Fibroblast of peridontal ligament (primary cell): Measurements from ENCODE around the gene CHST2.

ENCODE experiments used
- DNase-seq: peaks from one replicate; pipeline ENCODE4 v3.0.0-alpha.2; 2010; ENCODE audit errors: extremely low read depth

Gene CHST2

DNA sequence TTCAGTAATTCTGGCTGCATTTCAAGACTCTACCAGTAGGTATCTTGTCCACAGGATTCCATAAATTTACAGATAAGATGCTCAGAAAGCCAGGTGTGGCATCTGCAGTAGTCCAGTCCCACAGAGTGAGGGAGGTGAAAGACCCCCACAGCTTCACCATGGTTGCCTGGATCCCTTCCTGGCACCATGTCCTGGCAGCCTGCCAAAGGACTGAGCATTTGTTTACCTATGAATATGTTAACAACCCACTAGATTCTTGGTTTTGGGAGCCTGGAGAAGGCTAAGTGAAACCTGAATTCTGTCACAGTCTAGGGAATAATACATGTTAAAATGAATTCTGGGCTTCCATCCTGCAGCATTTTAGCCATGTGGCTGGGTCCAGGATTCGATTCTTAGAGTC is 14.9 kb downstream of the CHST2 start:
- DNase-seq: no peak

GRCh38 chr3:143135150-143135549 is 15.6 kb downstream of the CHST2 start:
- DNase-seq: peak; percentile 95

GRCh38 chr3:143137435-143138036 is 18.0 kb downstream of the CHST2 start:
- DNase-seq: no peak

GRCh38 chr3:143138953-143139352 is 19.4 kb downstream of the CHST2 start:
- no peak for DNase-seq

DNA sequence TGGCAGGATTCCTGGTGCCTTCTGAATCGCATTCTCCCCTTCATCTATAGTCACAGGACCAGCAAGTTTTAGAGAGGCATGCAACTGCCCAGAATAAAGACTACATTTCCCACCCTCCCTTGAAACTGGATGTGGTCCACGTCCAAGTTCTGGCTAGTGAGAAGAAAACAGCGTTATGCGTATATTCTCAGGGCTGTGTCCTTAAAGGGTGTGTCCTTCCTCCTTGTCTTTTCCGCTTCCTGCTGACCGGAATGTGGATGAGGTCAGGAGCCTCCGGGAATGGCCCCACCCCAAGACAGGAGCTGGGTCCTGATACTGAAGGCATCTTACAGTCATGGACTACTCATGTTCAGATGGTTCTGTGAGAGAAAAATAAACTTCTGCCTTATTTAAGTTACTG is 20.2 kb downstream of the CHST2 start:
- DNase-seq: peak; percentile 64

GRCh38 chr3:143140550-143140949 is 21.0 kb downstream of the CHST2 start:
- DNase-seq: no peak

GRCh38 chr3:143142354-143142753 is 22.8 kb downstream of the CHST2 start:
- no peak for DNase-seq

DNA sequence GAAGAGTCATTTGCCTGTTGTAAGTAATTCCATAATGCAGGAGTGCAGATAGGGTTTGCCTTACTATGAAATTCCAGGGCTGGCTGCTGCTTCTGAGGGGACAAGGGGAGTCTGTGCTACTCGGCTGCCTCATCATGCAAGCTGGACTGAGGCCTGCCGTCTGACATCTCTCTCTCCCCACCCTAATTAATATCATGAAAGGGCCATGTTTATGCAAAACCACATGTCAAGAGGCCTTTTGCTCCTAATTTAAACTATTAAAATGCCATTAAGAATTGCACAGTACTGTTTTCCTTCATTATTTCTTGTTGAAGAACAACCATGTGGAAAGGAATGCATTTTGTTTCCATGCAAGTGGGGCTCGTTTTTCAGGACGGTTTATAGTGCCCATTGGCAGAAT is 26.3 kb downstream of the CHST2 start:
- no peak for DNase-seq

DNA sequence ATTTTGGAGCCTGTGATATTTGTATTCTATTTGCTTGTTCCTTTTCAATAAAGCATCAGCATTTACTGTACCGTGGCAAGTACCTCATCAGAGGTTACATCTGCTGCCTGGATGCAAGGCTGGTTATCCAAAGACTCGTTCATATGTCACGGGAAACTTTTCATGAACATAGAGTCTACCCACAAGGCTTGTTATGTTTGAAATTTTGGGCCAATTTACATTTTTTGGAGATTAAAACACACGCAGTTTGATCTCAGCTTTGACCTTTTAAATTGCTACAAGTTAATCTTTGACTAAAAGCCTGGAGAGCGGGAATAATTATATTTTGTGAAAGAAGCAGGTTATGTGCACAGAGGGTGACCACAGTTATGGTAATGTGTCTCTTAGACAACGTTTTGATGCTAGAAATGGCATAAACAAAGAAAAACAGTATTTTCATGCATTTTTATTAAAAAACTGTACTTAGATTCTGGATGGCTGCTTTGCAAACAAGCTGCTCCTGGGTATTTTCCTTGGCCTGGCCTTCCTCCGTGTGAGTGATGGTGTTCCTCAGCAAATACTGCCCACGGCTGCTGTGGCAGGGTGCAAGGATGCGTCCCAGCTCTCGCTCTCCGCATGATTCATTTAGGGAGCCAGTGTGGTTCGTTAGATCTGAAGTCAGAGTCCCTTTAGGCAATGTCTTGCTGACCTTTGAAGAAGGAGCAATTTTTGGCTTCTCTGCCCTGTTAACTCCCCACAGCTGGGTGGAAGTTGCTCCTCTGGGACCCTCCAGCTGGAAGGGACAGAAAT is 27.1 kb downstream of the CHST2 start:
- peak; percentile 84 for DNase-seq

GRCh38 chr3:143147707-143148106 is 28.1 kb downstream of the CHST2 start:
- no peak for DNase-seq

DNA sequence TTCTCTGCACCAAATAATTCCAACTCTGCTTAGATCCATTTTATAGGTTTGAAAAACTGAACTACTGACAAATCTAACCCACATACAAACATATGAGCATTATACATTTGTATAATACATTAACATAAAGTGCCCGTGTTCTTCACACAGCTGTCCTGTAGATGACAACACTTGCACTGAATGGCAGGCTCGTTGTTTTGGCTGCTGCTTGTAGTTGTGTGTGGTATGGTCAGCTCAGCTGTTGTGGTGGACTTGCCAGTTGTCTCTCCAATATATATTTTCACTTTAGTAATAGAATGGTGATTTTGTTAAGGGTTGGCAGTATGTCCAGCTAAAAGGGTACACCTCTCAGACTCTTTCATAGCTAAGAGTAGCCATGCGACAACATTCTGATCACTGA is 30.5 kb downstream of the CHST2 start:
- no peak for DNase-seq

GRCh38 chr3:143151004-143151731 is 31.6 kb downstream of the CHST2 start:
- no peak for DNase-seq

- no peak for DNase-seq
Measured at GRCh38 chr3:143152043-143152442, 32.5 kb downstream of the CHST2 start.

DNA sequence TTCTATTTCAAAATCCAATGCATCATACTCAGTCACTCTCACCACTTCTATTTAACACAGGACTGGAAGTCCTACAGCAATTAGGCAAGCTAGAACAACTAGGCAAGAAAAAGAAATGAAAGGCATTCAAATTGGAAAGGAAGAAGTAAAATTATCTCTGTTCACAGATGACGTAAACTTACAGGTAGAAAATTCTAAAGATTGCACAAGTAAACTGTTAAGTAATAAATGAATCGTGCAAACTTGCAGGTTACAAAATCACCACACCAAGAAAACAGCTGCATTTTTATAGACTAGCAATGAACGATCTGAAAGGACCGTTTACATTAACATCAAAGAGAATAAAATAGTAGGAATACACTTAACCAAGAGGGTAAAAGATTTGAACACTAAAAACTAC is 36.2 kb downstream of the CHST2 start:
- no peak for DNase-seq

GRCh38 chr3:143158014-143158988 is 38.7 kb downstream of the CHST2 start:
- peak; percentile 68 for DNase-seq

DNA sequence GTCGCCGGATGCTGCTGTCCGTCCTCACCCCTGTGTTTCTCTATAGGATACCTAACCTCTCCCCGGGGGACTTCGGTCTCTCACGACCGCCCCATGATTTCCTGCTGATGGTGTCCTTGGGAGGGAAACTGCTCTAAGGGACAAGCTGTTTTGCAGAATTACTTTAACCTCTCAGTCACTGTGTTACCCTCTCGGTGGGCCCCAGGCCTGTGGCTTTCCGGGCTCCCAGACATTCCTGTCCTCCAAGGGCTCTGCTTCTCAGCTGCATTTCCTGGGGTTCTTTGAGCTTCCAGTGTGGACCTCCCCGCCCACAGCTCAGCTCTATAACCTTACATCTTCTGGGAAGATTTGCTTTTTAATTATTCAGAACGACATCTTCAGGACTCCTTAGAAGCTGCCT is 40.9 kb downstream of the CHST2 start:
- DNase-seq: no peak

DNA sequence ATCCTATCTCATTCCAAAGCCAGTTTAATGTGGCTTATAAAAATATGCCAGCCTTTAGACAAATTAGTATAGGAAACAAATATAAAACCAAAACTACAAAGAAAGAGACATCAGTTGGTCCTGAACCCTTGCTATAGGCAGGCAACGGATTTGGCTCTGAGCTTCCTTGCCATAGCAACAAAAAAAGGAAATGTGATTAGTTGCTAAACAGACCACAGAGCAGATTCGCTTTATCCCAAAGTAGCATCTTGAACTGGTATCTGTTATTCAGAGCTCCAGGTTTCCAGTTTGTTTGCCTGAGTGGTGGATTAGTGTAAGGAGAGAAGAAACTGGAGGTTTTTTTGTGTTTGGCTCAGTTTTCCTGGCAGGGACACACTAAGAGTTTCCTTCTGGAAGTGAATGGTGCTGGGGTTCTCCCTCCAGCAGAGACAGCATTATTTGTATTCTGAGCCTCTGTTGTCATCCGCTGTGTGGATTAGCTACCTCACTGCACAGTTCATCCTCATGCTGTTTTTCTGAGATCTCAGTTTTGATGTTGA is 44.1 kb downstream of the CHST2 start:
- no peak for DNase-seq

DNA sequence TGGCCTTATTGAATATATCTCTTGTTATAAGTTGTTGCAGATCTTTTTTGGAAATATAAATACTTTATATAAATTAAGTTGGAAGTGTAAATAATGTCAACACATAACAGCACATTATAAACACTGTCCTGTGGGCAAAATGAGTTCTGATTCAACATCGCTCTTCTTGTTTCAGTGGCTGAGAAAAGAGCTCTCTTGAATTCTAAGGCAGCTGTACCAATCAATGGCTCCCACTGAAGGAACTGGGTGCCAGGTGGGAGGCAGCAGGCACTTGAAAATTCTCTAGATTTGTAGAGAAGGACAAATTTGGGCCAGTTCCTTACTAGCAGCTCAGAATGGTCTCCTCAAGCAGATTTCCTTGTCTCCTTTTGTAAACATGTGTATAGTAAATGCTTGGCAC is 45.6 kb downstream of the CHST2 start:
- no peak for DNase-seq

DNA sequence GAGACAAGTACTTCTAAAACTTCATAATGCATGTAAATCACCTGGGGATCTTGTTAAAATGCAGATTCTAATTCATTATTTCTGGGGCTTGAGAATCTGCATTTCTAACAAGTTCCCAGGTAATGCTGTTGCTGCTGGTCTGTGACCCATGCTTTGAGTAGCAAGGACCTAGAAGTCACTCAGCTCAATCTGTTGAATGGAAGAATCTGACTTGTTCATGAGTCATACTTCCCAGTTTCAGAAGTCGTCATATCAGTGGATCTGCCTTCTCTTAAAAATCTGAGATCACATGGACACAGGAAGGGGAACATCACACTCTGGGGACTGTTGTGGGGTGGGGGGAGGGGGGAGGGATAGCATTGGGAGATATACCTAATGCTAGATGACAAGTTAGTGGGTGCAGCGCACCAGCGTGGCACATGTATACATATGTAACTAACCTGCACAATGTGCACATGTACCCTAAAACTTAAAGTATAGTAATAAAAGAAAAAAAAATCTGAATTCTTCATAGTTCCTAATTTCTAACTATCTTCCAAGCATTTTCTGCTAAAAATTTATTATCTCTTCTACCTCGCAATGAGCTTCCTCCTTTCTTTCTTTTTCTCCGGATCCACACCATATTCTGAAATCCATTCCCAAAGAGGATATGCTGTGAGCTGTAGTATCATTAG is 46.2 kb downstream of the CHST2 start:
- DNase-seq: peak; percentile 56

DNA sequence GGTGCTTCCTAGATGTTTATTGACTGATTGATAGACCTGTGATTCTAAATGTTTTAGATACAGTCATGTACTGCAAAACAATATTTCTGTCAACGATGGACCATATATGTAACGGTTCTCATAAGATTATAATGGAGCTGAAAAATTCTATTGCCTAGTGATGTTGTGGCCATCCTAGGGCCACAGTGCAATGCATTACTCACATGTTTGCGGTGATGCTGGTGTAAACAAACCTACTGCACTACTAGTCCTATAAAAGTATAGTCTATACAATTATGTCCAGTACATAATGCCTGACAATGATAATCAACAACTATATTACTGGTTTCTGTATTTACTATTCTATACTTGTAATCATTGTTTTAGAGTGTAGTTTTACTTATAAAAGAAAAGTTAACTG is 46.8 kb downstream of the CHST2 start:
- no peak for DNase-seq
